PC-3 (cell line): ENCODE measurements around the gene NUDT8. TPM values are rescaled to one million over a fixed set of nuclear protein-coding genes. Genes with fewer than 3 reads are reported as not detected.

Experiments
- ATAC-seq: fragments of 200-7000 bp; cut with Tn5 transposase; 2 replicates; pipeline ENCODE4 v1.9.1; 2020; ENCODE audit warnings: mild to moderate bottlenecking, moderate library complexity
- BruUV-seq: library from RNA; stranded (reverse); fragments of 400-500 nt; replicated peaks from 2 replicates; lab custom pipeline; 2021; lab: Mats Ljungman, UMichigan
- CTCF ChIA-PET: fragments of 300-600 bp; sonication (Branson Sonifier 250); formaldehyde crosslinking; loops from one replicate; lab custom pipeline; 2022; ENCODE audit warnings: antibody characterized with exemption; lab: Charles Lee
- POLR2A ChIA-PET: fragments of 300-600 bp; sonication (Branson Sonifier 250); formaldehyde crosslinking; loops from one replicate; lab custom pipeline; 2022; ENCODE audit warnings: antibody characterized with exemption; ENCODE audit not compliant: unreplicated experiment; lab: Charles Lee
- DNase-seq: peaks from one replicate; pipeline ENCODE4 v3.0.0-alpha.2; 2015
- H2AFZ ChIP-seq: fragments of 300-600 bp; sonication (generic); 2 replicates; pipeline ENCODE4 v1.6.0; 2016; ENCODE audit warnings: antibody characterized with exemption, low read length
- H3F3A ChIP-seq: fragments of 300-600 bp; sonication (generic); one replicate; pipeline ENCODE4 v1.6.0; 2017; ENCODE audit warnings: antibody characterized with exemption, low read length, control low read depth, mild to moderate bottlenecking; ENCODE audit not compliant: unreplicated experiment
- H3K27ac ChIP-seq: fragments of 300-600 bp; sonication (generic); 2 replicates; pipeline ENCODE4 v1.5.1; 2016; ENCODE audit warnings: mild to moderate bottlenecking, low read length
- H3K27me3 ChIP-seq: fragments of 300-600 bp; sonication (generic); 2 replicates; pipeline ENCODE4 v1.6.1; 2016; ENCODE audit warnings: low read length, mixed read lengths
- H3K36me3 ChIP-seq: fragments of 300-600 bp; sonication (generic); 2 replicates; pipeline ENCODE4 v1.6.1; 2016; ENCODE audit warnings: low read depth, mixed run types, low read length, mixed read lengths
- H3K4me1 ChIP-seq: fragments of 300-600 bp; sonication (generic); 2 replicates; pipeline ENCODE4 v1.5.1; 2016; ENCODE audit warnings: low read length; ENCODE audit not compliant: insufficient read depth
- H3K4me2 ChIP-seq: fragments of 300-600 bp; sonication (generic); 2 replicates; pipeline ENCODE4 v1.6.0; 2016; ENCODE audit warnings: low read length
- H3K4me3 ChIP-seq: fragments of 300-600 bp; sonication (generic); 2 replicates; pipeline ENCODE4 v1.5.1; 2016; ENCODE audit warnings: mild to moderate bottlenecking, low read length, mixed read lengths
- H3K79me2 ChIP-seq: fragments of 300-600 bp; sonication (generic); 2 replicates; pipeline ENCODE4 v1.6.1; 2017; ENCODE audit warnings: low read length, mixed read lengths
- H3K9ac ChIP-seq: fragments of 300-600 bp; sonication (generic); 2 replicates; pipeline ENCODE4 v1.6.0; 2016; ENCODE audit warnings: mild to moderate bottlenecking, low read length
- H3K9me2 ChIP-seq: fragments of 300-600 bp; sonication (generic); replicated peaks from 2 replicates; pipeline ENCODE4 v1.6.1; 2016; ENCODE audit warnings: mixed run types, low read length, mixed read lengths
- H3K9me3 ChIP-seq: fragments of 300-600 bp; sonication (generic); 2 replicates; pipeline ENCODE4 v1.6.1; 2016; ENCODE audit warnings: low read length, mixed read lengths
- H4K20me1 ChIP-seq: fragments of 300-600 bp; sonication (generic); 2 replicates; pipeline ENCODE4 v1.6.1; 2016; ENCODE audit warnings: low read length, mixed read lengths
- CTCF ChIP-seq: fragments of 300-600 bp; sonication (generic); conservative IDR thresholded peaks from 2 replicates; pipeline ENCODE4 v1.5.1; 2017; ENCODE audit warnings: antibody characterized with exemption, low read depth, mild to moderate bottlenecking, low read length
- EZH2 ChIP-seq: fragments of 300-600 bp; sonication (generic); IDR thresholded peaks from one replicate; pipeline ENCODE4 v1.6.1; 2017; ENCODE audit warnings: antibody characterized with exemption, mild to moderate bottlenecking, low read length; ENCODE audit not compliant: unreplicated experiment
- EZH2phosphoT487 ChIP-seq: fragments of 300-600 bp; sonication (generic); IDR thresholded peaks from 2 replicates; pipeline ENCODE4 v1.6.1; 2018; ENCODE audit warnings: mild to moderate bottlenecking, antibody characterized with exemption, low read length, borderline replicate concordance
- intact Hi-C: fragments of 100-400 bp; cut with micrococcal nuclease; formaldehyde crosslinking; loops from 2 replicates; pipeline ENCODE4 v1.9.0; 2023
- total RNA-seq: library from RNA; depleted of rRNA; stranded (reverse); fragments of >200 nt; gene quantifications from 2 replicates; pipeline ENCODE4 v1.2.3, GENCODE V29; 2014

NUDT8 gene
- total RNA-seq, 1 experiment from 2014 or later: 50.6 TPM

GRCh38 chr11:67667490-67668191, 37.9 kb upstream of the NUDT8 start:
- Histone ChIP-seq H3K9ac (no peak overlapping the region), H3K27ac (no peak overlapping the region), H2AFZ (no peak overlapping the region), H3K4me2 (no peak overlapping the region), H3F3A (no peaks in the 10 kb centered on the region), H3K36me3 (no peaks in the 10 kb centered on the region), H3K79me2 (no peaks in the 10 kb centered on the region), H3K9me3 (no peaks in the 10 kb centered on the region), H3K4me1 (no peaks in the 10 kb centered on the region), H3K4me3 (no peak overlapping the region), H4K20me1 (no peaks in the 10 kb centered on the region), H3K27me3 (no peaks in the 10 kb centered on the region), H3K9me2 (no peaks in the 10 kb centered on the region)
- intact Hi-C loops: no loop called here
- POLR2A ChIA-PET: interaction anchor here (0.7 kb wide), 1 partner anchor 8 kb away, joined by 4 read pairs; no protein-coding TSS in a partner anchor
- no TSS peak for BruUV-seq
- DNase-seq (no peak), ATAC-seq (no peak)
- TF ChIP-seq EZH2 (no peak), CTCF (no peak), EZH2phosphoT487 (no peak)
- CTCF ChIA-PET: no interaction called here

- H3K9me2 ChIP-seq: no peaks in the 10 kb centered on the region
- H3K4me3 ChIP-seq: no peak overlapping the region
- H3K4me2 ChIP-seq: no peak overlapping the region
- H3K4me1 ChIP-seq: no peaks in the 10 kb centered on the region
- no peak for DNase-seq
- no peaks in the 10 kb centered on the region for H3K79me2 ChIP-seq
- BruUV-seq: no TSS peak
- TF ChIP-seq CTCF (no peak), EZH2 (no peak), EZH2phosphoT487 (no peak)
- ChIA-PET CTCF (no interaction called here), POLR2A (no interaction called here)
- H3K36me3 ChIP-seq: no peaks in the 10 kb centered on the region
- H3K9ac ChIP-seq: no peak overlapping the region
- H3K27ac ChIP-seq: no peak overlapping the region
- H3K9me3 ChIP-seq: no peaks in the 10 kb centered on the region
- H3F3A ChIP-seq: no peaks in the 10 kb centered on the region
- no peak for ATAC-seq
- no peaks in the 10 kb centered on the region for H4K20me1 ChIP-seq
- intact Hi-C loops: no loop called here
- H2AFZ ChIP-seq: no peak overlapping the region
- no peaks in the 10 kb centered on the region for H3K27me3 ChIP-seq
Measured at GRCh38 chr11:67666676-67667489, 37.1 kb upstream of the NUDT8 start.

- TF ChIP-seq EZH2phosphoT487 (no peak), CTCF (no peak), EZH2 (no peak)
- Histone ChIP-seq H4K20me1 (no peaks in the 10 kb centered on the region), H3K4me1 (no peaks in the 10 kb centered on the region), H3K27ac (no peak overlapping the region), H2AFZ (no peak overlapping the region), H3F3A (no peaks in the 10 kb centered on the region), H3K4me2 (no peak overlapping the region), H3K36me3 (no peaks in the 10 kb centered on the region), H3K4me3 (no peak overlapping the region), H3K9me2 (no peaks in the 10 kb centered on the region), H3K9ac (no peak overlapping the region), H3K27me3 (no peaks in the 10 kb centered on the region), H3K79me2 (no peaks in the 10 kb centered on the region), H3K9me3 (no peaks in the 10 kb centered on the region)
- intact Hi-C loops: no loop called here
- BruUV-seq: no TSS peak
- no peak for ATAC-seq
- ChIA-PET CTCF (no interaction called here), POLR2A (no interaction called here)
- DNase-seq: no peak
Measured at GRCh38 chr11:67666303-67666645, 36.5 kb upstream of the NUDT8 start.
